Fibroblast of skin of left biceps (primary cell): Measurements from ENCODE around the gene QSOX2.
A peak's percentile ranks its signal among the peaks of the same experiment; 100 is the strongest.

ENCODE experiments used
- DNase-seq, 2 experiments: peaks; one replicate each; pipeline ENCODE4 v3.0.0-alpha.2; 2013; ENCODE audit warnings: low read depth in 2 of 2

Gene QSOX2, protein sequence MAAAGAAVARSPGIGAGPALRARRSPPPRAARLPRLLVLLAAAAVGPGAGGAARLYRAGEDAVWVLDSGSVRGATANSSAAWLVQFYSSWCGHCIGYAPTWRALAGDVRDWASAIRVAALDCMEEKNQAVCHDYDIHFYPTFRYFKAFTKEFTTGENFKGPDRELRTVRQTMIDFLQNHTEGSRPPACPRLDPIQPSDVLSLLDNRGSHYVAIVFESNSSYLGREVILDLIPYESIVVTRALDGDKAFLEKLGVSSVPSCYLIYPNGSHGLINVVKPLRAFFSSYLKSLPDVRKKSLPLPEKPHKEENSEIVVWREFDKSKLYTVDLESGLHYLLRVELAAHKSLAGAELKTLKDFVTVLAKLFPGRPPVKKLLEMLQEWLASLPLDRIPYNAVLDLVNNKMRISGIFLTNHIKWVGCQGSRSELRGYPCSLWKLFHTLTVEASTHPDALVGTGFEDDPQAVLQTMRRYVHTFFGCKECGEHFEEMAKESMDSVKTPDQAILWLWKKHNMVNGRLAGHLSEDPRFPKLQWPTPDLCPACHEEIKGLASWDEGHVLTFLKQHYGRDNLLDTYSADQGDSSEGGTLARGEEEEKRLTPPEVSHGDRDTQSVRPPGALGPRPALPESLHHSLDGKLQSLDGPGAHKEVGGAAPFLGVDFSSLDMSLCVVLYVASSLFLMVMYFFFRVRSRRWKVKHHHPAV

GRCh38 chr9:136245219-136246150 lies at the start of gene QSOX2:
Gene QSOX2 (minus strand): TSS chr9:136245812. CDS start chr9:136245803, 9 bp downstream.
- peak; percentile 31 for DNase-seq

- no peak for DNase-seq
Measured at GRCh38 chr9:136295055-136295454, 49.4 kb upstream of the QSOX2 start.

GRCh38 chr9:136294437-136294836 lies 48.8 kb upstream of the QSOX2 start:
- no peak for DNase-seq

- no peak for DNase-seq
Measured at GRCh38 chr9:136293476-136294077, 48.0 kb upstream of the QSOX2 start.

DNA sequence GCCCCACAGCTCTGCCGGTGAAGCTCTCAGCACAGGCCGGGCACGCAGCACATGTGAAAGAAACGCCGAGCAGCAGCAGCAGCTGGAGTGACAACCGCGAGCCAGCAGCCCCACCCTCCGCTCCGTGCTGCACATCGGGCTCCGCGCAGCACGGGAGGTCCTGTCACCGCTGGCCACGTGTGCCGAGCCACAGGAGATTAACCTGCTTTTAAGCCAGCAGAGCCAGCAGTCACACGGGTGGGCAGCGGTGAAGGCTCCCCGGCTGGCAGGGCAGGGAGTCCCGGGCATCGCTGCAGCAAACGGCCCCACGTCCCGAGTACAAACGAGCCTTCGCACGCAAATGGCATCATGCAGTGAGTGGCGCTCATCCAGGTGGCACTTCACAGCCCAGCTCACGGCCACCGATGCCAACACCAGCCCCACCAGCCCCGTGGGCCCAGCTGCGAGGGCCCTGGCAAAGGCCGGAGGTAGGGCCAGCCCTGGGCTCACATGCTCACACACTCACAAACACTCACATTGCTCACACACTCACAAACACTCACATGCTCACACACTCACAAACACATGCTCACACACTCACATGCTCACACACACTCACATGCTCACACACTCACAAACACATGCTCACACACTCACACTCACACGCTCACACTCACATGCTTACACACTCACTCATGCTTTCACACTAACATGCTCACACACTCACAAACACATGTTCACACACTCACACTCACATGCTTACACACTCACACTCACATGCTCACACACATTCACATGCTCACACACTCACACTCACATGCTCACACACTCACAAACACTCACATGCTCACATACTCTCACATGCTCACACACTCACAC lies 47.2 kb upstream of the QSOX2 start:
- DNase-seq: no peak

- DNase-seq: no peak
Measured at GRCh38 chr9:136292026-136292538, 46.5 kb upstream of the QSOX2 start.

- no peak for DNase-seq
Measured at GRCh38 chr9:136291306-136292025, 45.9 kb upstream of the QSOX2 start.

DNA sequence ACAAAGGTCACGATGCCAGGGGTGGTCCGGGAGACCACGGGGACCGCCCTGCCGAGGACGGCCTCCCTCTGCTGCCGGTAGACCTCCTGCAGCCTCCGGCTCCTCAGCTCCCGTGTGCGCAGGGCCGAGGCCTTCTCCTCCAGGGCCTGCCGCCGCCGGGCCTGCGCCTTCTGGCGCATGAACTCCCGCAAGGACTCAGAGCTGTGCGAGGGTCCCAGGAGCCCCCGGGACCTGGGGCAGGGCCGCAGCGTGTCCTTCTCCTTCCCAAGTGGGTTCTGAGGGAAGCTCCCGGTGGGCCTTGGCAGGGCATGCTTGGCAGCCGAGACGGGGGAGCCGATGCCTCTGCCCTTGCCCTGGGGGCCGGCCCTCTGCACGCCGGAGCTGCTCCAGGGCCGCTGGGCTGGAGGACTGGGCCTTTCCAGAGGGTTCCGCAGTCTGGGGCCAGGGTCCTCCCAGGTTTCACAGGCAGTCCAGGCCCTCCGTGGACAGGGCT lies 44.9 kb upstream of the QSOX2 start:
- no peak for DNase-seq

GRCh38 chr9:136289651-136290507 lies 44.3 kb upstream of the QSOX2 start:
- DNase-seq: no peak

- DNase-seq: no peak
Measured at GRCh38 chr9:136287960-136288753, 42.5 kb upstream of the QSOX2 start.

DNA sequence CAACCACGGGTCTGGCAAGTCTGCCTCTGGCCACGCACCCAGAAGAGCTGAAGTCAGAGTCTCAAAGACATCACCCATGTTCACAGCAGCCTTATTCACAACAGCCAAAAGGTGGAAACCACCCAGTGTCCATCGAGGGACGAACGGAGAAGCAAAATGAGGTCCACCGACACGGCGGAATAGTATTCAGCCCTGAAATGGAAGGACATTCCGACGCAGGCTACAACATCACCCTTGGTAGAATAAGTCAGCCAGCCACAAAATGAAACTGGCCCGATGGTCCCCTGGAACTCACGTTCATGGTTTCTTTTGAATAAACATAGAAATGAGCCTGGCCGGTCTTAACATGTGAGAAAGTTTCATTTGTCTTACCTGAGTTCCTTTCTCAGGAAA lies 41.4 kb upstream of the QSOX2 start:
- no peak for DNase-seq

DNA sequence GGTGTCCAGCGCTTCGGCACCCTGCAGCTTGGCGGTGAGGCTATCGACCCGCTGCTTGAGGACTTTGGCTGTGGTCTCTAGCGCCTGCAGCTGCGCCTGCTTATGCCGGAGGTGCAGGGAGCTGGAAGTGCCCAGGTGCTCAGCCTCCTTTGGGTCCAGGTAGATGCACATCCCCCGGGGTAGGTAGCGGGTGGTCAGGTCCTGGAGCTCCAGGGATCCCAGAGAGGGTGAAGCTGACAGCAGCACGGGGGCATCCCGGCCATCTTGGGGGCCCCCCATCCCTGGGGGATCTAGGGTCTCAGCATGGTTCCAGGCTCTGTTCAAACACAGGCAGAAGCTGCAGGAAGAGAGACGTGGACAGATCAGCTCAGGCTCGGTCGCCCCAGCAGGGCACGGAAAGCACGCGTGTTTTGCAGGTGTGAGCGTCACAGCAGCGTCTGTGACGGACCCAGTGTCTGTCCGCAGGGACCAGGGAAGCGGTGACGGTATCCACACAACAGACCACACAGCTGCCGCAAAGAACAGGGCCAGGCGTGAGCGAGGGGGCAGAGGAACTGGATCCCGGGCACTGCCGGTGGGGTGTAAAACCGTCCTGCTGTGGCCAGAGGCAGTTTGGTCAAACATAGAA lies 40.9 kb upstream of the QSOX2 start:
- no peak for DNase-seq

- no peak for DNase-seq
Measured at GRCh38 chr9:136285501-136286358, 40.1 kb upstream of the QSOX2 start.

GRCh38 chr9:136284951-136285350 lies 39.3 kb upstream of the QSOX2 start:
- DNase-seq: no peak

GRCh38 chr9:136284311-136284710 lies 38.7 kb upstream of the QSOX2 start:
- DNase-seq: no peak
